Measurements from ENCODE around the gene RAP1GAP2.

RAP1GAP2 gene

GRCh38 chr17:2924211-2924610 is 128.0 kb downstream of the RAP1GAP2 start:
- DNase-seq = no peak

- no peak for DNase-seq
These were observed 128.8 kb downstream of the RAP1GAP2 start for GRCh38 chr17:2925011-2925410.

- DNase-seq = no peak
These were observed 129.9 kb downstream of the RAP1GAP2 start for GRCh38 chr17:2926019-2926650.

- no peak for DNase-seq
These were observed 132.2 kb downstream of the RAP1GAP2 start for GRCh38 chr17:2928294-2928890.

DNA sequence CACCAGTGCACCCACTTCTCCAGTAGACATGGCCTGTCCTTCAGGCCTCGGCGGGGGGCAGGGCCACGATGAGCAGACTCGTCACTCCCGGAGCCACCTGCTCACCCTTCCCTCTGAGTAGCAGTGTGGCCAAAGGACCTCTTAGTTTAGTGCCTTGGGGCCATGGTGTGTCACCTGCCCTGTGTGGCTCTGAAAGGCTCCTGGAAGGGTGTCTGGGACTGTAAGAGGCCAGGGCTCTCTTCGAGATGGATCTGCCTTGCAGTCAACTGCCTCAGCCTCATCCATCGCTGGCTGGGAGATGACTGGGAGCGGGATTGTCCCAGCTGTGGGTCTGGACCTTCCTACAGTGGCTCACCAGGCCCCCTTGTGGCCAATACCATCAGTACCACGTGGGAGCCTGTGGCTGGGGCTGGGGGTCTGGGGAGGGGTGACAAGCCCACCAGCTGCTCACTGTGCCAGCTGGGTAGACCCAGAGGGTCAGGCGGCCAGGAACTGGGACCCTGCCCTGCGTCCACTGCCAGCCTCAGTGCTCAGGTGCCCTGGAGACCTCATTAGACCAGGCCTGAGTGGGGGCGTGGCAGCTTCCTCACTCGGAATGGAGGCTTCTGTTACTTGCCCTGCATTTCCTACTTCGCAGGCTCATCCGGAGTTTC is 133.8 kb downstream of the RAP1GAP2 start:
- DNase-seq = peak in 1 of 4 experiments; percentile 2

DNA sequence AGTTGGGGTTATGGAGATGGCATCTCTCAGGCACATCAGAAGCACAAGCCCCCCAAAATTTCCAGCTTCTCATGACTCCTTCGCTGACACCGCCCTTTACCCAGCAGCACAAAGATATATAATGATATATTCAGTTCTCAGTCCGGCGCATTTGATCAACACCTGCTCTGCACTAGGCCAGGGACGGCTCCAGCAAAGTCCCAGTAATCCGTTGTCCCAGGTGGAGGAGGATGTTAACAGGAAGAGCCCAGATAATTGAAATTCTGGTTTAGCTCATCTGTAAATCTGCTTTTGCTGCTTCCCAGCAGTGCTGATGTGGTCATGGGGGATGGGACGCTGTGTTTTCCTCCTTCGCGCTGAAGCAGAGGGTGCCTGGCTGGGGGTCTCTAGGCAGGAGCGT is 135.6 kb downstream of the RAP1GAP2 start:
- no peak for DNase-seq

DNA sequence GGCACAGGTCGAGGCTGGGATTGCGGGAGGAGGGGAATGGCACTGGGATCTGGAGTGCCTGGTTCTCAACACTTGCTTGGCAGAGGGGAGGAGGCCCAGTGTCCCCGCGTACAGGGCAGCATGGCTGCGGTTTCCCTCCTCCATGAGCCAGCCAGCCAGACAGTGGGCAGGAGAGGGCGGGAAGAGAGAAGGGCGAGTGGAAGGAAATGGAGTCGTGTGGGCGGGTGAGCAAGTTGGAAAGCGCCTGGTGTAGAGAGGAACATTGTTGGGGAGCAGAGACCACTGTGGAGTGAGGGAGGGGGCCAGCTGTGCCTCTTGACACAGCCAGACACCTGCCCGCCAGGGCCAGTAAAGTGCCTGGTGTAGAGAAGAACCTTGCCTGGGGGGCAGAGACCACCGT is 136.7 kb downstream of the RAP1GAP2 start:
- no peak for DNase-seq

- DNase-seq = no peak
These were observed 137.4 kb downstream of the RAP1GAP2 start for GRCh38 chr17:2933606-2934005.

GRCh38 chr17:2935632-2936031 is 139.4 kb downstream of the RAP1GAP2 start:
- no peak for DNase-seq

DNA sequence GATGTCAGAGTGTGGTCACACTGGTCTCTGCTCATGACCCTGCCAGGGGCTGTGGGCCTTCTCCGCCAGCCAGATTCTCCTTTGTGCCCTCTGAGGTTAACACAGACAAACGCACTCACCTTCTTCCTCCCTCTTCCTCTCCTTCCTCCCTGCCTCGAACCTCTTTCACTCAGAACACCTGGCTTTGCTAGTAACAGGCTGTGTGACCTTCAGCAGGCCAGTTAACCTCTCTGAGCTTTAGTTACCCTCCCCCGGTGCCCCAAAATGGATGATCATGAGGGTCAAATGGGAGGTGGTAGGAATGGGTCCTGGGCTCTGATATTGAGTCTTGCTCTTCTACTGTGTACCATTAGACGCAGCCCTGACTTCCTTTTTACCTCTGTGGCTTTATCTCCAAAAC is 140.1 kb downstream of the RAP1GAP2 start:
- no peak for DNase-seq

- DNase-seq = no peak
These were observed 140.6 kb downstream of the RAP1GAP2 start for GRCh38 chr17:2936771-2937321.

GRCh38 chr17:2937331-2938003 is 141.2 kb downstream of the RAP1GAP2 start:
- no peak for DNase-seq

GRCh38 chr17:2939714-2940351 is 143.6 kb downstream of the RAP1GAP2 start:
- DNase-seq = no peak

DNA sequence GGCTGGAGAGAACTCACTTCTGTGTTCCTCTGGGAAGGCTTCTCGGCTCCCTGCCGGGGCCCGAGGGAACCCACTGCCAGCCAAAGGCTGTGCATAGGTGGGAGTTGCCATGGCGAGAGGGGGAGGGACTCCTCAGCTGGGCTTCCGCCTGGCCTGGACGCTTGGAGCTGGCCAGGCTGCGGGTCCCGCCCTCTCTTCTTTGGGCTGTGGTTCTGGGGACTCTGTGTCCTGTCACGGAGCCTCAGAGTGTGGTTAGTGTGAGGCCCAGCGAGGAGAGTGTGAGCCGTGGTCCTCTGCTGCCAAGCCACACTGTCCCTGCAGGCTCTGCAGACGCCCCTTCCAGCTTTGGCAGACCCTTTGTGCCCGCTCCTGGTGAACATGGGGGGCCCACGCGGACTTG is 144.1 kb downstream of the RAP1GAP2 start:
- DNase-seq = no peak

GRCh38 chr17:2943981-2944380 is 147.7 kb downstream of the RAP1GAP2 start:
- DNase-seq = no peak

DNA sequence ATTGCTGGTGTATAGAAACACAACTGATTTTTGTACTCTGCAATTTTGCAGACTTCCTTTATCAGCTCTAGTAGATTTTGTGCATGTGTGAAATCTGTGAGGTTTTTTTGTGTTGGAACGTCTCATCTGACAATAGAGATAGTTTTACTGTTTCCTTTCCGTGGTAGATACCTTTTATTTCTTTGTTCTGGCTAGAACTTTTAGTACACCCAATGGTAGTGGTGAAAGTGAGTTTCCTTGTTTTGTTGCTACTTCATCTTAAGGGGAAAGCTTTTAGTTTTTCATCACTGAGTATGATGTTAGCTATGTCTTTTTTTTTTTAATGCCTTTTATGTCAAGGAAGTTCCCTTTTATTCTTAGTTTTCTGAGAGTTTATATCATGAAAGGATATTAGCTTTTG is 149.1 kb downstream of the RAP1GAP2 start:
- DNase-seq = no peak

GRCh38 chr17:2946144-2946543 is 149.9 kb downstream of the RAP1GAP2 start:
- no peak for DNase-seq

DNA sequence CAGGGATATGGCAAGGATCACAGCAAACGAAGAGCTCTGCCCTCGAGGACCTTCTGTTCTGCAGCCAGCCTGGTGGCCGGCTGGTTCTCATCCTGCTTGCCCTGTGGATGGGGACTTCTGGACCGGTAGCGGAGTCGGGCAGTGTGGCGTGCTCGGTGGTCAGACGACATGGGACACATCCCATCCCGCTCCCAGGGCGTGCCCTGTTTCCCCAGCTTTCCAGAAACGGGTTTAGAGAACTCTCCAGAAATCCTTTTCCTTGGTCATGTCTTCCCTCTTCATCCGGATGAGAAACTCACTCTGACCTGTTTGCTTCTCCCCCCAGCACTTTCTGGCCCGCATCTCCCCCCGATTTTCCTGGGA is 151.3 kb downstream of the RAP1GAP2 start:
- no peak for DNase-seq

- DNase-seq = no peak
These were observed 151.8 kb downstream of the RAP1GAP2 start for GRCh38 chr17:2947996-2948550.

DNA sequence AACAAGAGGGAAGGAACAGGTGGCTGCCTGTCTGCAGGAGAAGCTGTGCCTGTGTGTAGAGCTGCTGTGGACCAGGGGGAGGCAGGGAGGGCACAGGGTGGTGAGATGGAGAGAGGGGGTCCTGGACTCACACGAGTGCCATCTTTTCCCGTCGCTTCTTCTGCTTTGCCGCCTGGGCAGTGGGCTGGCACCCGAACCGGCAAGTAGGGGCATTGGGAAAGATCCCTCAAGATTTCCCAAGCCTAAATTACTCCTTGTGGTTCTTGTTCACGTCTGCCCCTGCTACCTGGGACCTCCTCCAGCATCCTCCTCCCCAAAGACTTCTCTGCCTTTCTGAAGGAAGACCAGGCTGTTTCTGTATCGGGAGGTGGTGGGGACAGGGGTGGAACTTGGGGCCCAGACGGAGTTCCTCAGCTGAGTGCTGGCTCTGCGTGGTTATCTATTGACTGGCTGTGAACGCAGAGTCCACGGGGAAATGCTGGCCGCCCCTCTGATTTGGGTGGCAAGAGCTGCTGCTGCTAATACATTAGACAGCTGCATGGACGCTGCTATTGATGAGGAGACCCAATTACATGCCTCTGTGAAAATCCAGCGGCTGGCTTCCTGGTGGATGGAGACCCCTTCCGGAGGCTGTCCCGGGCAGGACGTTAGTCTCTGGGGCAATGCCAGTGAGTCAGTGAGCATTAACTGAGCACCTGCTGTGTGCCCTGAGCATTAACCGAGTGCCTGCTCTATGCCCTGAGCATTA is 152.7 kb downstream of the RAP1GAP2 start:
- no peak for DNase-seq

GRCh38 chr17:2949469-2950044 is 153.3 kb downstream of the RAP1GAP2 start:
- DNase-seq = no peak

GRCh38 chr17:2950846-2951245 is 154.6 kb downstream of the RAP1GAP2 start:
- DNase-seq = no peak
